HuH-7.5 (cell line): ENCODE results near the gene SPATA6L.
"Not testable (repeated sequence)": the region's sequence is repeated elsewhere in the genome, so short reads cannot be mapped to it uniquely, and the experiment has no call there.

Source experiments
- DNase-seq: peaks from one replicate; pipeline ENCODE4 v3.0.0; 2011; ENCODE audit warnings: low spot score

Gene SPATA6L

DNA sequence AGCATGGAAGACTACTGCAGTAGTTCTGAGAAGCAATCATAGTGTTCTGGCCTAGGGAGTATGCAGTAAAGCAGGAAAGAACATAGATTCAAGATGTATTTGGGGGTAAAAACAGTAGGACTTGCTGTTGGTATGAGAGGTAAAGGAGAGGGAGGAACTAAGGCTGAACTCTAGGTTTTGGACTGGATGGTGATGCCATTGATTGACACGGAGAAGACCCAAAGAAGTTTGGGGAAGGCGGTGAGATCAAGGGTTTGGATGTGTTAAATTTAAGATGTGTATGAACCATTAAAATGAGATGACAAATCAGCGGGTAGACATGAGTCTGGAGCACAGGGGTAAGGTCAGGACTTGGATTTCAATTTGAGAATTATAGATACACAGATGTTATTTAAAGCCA is 11.1 kb upstream of the SPATA6L start:
- DNase-seq: no peak

DNA sequence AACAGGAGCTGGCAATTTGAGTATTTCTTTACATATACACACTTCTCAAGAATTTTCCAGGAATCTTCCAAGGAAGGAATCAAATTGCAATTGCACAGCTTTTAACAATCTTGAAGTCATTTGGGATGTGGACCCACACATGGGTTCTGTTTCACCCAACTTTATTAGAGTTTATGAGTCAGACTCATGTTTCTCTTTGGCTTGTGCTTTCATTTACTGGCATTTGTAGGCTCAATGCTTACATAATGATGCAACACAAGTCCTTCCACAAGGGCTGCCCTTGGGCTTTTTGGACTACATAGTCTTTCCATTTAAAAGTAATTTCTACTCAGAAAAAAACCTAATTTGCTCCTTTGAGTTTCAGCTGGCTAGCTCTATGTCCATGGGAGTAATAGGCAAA is 8.5 kb upstream of the SPATA6L start:
- DNase-seq: no peak

GRCh38 chr9:4671737-4672136 is 5.5 kb upstream of the SPATA6L start:
- no peak for DNase-seq

- no peak for DNase-seq
Measured at GRCh38 chr9:4670591-4670990, 4.3 kb upstream of the SPATA6L start.

- no peak for DNase-seq
Measured at GRCh38 chr9:4669890-4670289, 3.6 kb upstream of the SPATA6L start.

- DNase-seq: no peak
Measured at GRCh38 chr9:4668604-4669003, 2.3 kb upstream of the SPATA6L start.

- DNase-seq: no peak
Measured at GRCh38 chr9:4667681-4668080, 1.4 kb upstream of the SPATA6L start.

DNA sequence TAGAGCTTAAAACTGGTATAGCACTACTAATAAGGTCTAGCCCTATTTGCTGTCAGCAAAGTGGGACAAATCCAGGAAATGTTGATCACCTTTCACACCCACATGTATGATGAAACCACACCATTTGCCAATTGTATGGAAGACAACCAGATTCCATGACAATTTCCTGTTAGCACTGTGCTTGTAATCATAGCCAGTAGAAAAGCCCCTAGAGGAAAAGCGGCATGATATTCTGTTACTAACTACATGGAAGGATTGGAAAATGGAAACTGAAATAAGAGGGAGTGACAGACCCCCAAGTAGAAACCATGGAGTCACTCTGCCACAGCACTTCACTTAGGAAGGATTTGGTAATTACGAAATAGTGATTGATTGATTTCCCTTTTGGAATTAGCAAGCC is 923 bp downstream of the SPATA6L start:
- DNase-seq: no peak

DNA sequence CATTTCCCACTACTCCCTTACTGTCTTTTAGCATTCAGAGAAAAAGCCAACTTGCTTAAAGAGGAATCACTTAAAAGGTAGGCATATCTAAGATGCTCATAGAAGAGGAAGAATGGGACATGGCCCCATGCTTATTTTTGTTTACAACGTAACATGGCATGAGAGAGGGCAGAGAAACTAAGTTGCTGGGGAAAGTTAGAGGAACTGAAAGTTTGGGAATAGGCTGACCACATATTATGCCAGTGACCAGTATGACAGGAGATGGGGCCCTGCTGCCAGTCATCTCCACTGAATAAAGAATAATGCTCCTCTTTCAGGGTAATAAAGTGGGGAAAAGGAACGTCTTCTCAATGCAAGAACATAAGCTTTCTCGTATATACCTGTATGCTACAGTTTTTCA is 2.3 kb downstream of the SPATA6L start:
- DNase-seq: no peak

- peak; percentile 61 for DNase-seq
Measured at GRCh38 chr9:4662989-4663792, 3.1 kb downstream of the SPATA6L start.

DNA sequence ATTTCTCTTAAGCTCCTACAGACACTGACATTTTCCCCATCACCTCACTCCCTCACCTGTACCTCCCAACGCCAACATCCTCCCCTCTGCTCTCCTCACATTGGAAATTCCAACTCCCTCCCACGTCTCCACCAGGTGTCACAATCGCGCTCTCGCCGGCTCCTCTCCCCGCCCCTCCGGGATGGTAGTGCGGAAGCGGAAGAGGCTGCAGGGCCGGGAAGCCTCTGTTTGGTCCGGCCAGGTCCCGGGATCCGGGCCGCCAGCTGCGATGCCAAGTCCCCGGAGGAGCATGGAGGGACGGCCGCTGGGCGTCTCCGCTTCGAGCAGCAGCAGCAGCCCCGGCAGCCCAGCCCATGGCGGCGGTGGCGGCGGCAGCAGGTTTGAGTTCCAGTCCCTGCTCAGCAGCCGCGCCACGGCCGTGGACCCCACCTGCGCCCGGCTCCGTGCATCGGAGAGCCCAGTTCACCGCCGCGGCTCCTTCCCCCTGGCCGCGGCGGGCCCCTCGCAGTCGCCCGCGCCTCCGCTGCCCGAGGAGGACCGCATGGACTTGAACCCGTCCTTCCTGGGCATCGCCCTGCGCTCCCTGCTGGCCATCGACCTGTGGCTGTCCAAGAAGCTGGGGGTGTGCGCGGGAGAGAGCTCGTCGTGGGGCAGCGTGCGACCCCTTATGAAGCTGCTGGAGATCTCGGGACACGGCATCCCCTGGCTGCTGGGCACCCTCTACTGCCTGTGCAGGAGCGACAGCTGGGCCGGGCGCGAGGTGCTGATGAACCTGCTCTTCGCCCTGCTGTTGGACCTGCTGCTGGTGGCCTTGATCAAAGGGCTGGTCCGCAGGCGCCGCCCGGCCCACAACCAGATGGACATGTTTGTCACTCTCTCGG is 3.9 kb downstream of the SPATA6L start, which contains the start of gene PLPP6:
PLPP6 (plus strand) TSS at position 187 of the 881 bp plus-strand sequence; CDS start at position 269, 82 bp downstream.
- DNase-seq: peak; percentile 72

GRCh38 chr9:4661611-4662010 is 4.7 kb downstream of the SPATA6L start:
- no peak for DNase-seq

- no peak for DNase-seq
Measured at GRCh38 chr9:4661165-4661564, 5.1 kb downstream of the SPATA6L start.

- not testable (repeated sequence) for DNase-seq
Measured at GRCh38 chr9:4660665-4661064, 5.6 kb downstream of the SPATA6L start.

DNA sequence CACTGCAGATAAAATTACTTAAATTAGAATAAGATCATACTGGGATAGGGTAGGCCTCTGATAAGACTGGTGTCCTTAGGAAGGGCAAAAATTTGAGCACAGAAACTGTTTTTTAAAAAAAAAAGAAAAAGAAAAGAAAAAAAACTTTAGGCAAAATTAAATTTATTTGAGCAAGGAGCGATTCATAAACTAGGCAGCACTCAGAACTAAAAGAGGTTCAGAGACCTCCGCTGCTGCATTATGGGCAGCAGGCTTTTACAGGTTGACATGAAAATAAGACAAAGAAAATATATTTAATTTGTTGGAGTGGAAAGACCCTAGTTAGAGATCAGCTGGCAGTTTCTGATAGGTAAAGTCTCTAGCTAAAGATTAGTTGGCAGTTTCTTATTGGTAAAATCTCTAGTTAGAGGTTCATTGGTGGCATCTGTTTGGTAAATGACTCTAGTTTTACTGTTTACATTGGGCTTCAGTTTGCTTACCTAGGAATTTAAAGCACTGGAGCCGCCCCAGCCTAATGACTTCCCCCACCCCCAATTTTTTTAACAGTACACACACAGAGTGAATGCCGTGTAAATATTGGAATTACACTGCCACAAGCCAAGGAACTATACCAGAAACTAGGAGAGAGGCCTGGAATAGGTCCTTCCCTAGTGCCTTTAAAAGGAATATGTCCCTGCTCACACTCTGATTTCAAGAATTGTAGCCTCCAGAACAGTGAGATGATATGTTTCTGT is 8.7 kb downstream of the SPATA6L start:
- DNase-seq: peak; percentile 25

GRCh38 chr9:4656621-4657020 is 9.7 kb downstream of the SPATA6L start:
- no peak for DNase-seq

- DNase-seq: not testable (repeated sequence)
Measured at GRCh38 chr9:4656196-4656595, 10.1 kb downstream of the SPATA6L start.

- DNase-seq: no peak
Measured at GRCh38 chr9:4654538-4654937, 11.7 kb downstream of the SPATA6L start.

- DNase-seq: no peak
Measured at GRCh38 chr9:4654084-4654483, 12.2 kb downstream of the SPATA6L start.

DNA sequence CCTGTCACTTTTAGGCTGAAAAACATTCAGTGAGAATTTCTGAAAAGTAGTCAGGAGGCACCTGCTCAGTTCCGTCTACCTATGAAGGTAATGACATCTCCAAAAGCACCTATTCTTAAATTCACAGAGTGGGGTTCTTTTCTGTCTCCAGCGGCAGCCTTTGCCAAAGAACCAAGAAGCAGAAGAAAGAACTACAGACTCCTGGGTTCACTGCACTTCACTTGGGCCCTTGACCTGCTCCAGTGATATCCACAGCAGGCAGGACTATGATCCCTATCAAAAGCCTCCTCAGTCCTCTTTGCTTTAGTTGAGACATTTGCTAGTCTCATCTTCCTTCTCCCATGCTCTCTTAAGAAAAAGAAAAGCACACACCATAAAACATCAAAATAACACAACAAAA is 23.9 kb downstream of the SPATA6L start:
- no peak for DNase-seq

GRCh38 chr9:4640027-4640426 is 26.3 kb downstream of the SPATA6L start:
- no peak for DNase-seq

DNA sequence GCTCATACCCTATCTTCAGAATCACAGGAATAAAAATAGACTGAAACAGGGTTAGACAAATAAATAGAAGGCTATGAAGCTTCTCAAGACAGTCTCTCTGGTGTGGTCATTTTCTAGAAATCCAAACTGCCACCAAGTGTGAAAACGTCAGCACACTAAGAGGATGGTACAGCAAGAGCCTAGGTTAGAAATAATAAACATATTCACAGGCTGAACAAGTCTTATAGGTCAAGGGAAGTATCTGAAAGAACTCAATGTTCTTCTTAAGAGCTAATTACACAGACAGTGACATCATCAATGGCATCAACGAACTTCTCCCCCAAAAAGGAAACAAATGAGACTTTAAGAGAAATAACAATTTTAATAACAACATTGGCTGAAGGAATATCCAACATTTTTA is 26.9 kb downstream of the SPATA6L start:
- DNase-seq: no peak
